Activated CD8-positive, alpha-beta T cell treated with anti-CD3 and anti-CD28 coated beads for 36 hours (primary cell): Measurements from ENCODE around the gene PDE9A. TPM values are rescaled to one million over a fixed set of nuclear protein-coding genes. Genes with fewer than 3 reads are reported as not detected.
A peak's percentile ranks its signal among the peaks of the same experiment; 100 is the strongest.

Experiments used
- ATAC-seq: fragments of 200-7000 bp; cut with Tn5 transposase; one replicate; pipeline ENCODE4 v1.10.0; 2021; ENCODE audit warnings: mild to moderate bottlenecking, moderate library complexity
- CTCF ChIA-PET: fragments of 350-600 bp; sonication (Branson Sonifier 250); formaldehyde crosslinking; loops from one replicate; lab custom pipeline; 2021; ENCODE audit warnings: antibody characterized with exemption; lab: Charles Lee
- POLR2A ChIA-PET: fragments of 350-600 bp; sonication (Branson Sonifier 250); formaldehyde crosslinking; loops from one replicate; lab custom pipeline; 2021; ENCODE audit warnings: antibody characterized with exemption; lab: Charles Lee
- DNase-seq: peaks from one replicate; pipeline ENCODE4 v3.0.0-alpha.2; 2020
- H3K27ac Mint-ChIP-seq: one replicate; pipeline ENCODE4 v1.8.0; 2021; ENCODE audit warnings: mild to moderate bottlenecking, mixed read lengths
- H3K27me3 Mint-ChIP-seq: one replicate; pipeline ENCODE4 v1.8.0; 2021; ENCODE audit warnings: mixed read lengths
- H3K36me3 Mint-ChIP-seq: one replicate; pipeline ENCODE4 v1.8.0; 2021; ENCODE audit warnings: low read depth, mixed read lengths
- H3K4me1 Mint-ChIP-seq: one replicate; pipeline ENCODE4 v1.8.0; 2021; ENCODE audit warnings: low read depth, mixed read lengths
- H3K4me3 Mint-ChIP-seq: one replicate; pipeline ENCODE4 v1.8.0; 2021; ENCODE audit warnings: mild to moderate bottlenecking, moderate library complexity, mixed read lengths
- H3K9me3 Mint-ChIP-seq: one replicate; pipeline ENCODE4 v1.8.0; 2021; ENCODE audit warnings: mixed read lengths
- intact Hi-C: fragments of 100-400 bp; cut with micrococcal nuclease; formaldehyde crosslinking; loops from one replicate; pipeline ENCODE4 v1.10.0; 2022
- total RNA-seq, 2 experiments: library from RNA; stranded (reverse); gene quantifications; one replicate each; pipeline ENCODE4 v1.2.3, GENCODE V29; 2021
- TF ChIP-seq, protein P1 (sequence below): fragments of 200-600 bp; IDR thresholded peaks from one replicate; pipeline ENCODE4 v1.8.0; 2022; ENCODE audit warnings: antibody characterized with exemption, mild to moderate bottlenecking

PDE9A gene
- total RNA-seq, 2 experiments from 2014 or later = 11.1 to 11.5 TPM

DNA sequence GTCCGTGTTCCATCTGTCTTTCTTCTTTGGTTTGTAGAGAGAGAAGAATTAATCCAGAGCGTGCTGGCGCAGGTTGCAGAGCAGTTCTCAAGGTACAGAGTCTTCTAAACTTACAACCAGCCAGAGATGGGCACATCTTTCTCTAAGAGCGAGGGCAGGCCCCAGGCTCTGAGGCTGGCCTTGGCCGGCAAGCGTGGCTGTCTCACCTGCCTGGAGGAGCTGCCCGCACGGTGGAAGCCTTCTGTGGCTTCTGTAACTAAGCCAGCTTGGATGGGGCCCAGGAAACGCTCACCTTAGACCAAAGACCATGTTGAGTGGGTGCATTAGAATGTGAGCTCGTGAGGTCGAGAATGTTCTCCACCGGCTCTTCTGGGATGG, 78.6 kb downstream of the PDE9A start:
- ChIA-PET CTCF (interaction anchor here (1.0 kb wide), 1 partner anchor 10 kb away, joined by 3 read pairs; no protein-coding TSS in a partner anchor), POLR2A (interaction anchor here (1.2 kb wide), 1 partner anchor 9 kb away, joined by 6 read pairs; no protein-coding TSS in a partner anchor)
- intact Hi-C loops = no loop called here
- Mint-ChIP-seq H3K27ac (no peak overlapping the region), H3K36me3 (peaks cover 3% of the 10 kb centered on the region), H3K4me1 (peaks cover 22% of the 10 kb centered on the region), H3K27me3 (no peaks in the 10 kb centered on the region), H3K4me3 (no peak overlapping the region), H3K9me3 (peaks cover 2% of the 10 kb centered on the region)
- TF ChIP-seq, protein P1, sequence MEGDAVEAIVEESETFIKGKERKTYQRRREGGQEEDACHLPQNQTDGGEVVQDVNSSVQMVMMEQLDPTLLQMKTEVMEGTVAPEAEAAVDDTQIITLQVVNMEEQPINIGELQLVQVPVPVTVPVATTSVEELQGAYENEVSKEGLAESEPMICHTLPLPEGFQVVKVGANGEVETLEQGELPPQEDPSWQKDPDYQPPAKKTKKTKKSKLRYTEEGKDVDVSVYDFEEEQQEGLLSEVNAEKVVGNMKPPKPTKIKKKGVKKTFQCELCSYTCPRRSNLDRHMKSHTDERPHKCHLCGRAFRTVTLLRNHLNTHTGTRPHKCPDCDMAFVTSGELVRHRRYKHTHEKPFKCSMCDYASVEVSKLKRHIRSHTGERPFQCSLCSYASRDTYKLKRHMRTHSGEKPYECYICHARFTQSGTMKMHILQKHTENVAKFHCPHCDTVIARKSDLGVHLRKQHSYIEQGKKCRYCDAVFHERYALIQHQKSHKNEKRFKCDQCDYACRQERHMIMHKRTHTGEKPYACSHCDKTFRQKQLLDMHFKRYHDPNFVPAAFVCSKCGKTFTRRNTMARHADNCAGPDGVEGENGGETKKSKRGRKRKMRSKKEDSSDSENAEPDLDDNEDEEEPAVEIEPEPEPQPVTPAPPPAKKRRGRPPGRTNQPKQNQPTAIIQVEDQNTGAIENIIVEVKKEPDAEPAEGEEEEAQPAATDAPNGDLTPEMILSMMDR = no peak
- ATAC-seq = no peak
- no peak for DNase-seq

DNA sequence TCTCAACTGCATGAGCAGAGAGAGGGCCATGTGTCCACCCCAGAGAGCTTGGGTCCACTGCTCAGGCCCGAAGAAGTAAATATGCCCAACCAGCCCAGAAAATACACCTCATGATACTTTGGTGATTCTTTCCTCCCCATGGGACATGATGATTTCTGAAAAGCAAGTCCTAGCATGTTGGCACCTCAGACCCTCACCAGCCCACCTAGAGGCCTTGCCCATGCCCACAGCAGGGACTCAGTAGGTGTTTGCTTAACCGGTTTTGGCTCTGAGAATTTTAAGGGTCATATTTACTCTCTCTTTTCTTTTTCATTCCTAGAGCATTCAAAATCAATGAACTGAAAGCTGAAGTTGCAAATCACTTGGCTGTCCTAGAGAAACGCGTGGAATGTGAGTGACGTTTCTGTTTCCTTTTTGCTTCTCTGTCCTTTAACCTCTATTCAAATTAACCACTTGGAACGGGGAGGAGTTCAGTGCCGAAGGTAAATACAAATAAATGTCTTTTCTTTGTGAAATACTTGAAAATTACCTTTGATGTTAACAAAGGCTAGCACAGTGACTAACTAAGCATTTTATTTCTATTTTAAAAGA, 79.7 kb downstream of the PDE9A start:
- Mint-ChIP-seq H3K4me1 (peaks cover 30% of the 10 kb centered on the region), H3K27me3 (no peaks in the 10 kb centered on the region), H3K9me3 (peaks cover 2% of the 10 kb centered on the region), H3K4me3 (no peak overlapping the region), H3K36me3 (peaks cover 2% of the 10 kb centered on the region), H3K27ac (no peak overlapping the region)
- DNase-seq = no peak
- ChIA-PET CTCF (no interaction called here), POLR2A (interaction anchor here (2.1 kb wide), 1 partner anchor 14 kb away, joined by 6 read pairs; no protein-coding TSS in a partner anchor)
- TF ChIP-seq, protein P1 = no peak
- intact Hi-C loops = no loop called here
- ATAC-seq = no peak

DNA sequence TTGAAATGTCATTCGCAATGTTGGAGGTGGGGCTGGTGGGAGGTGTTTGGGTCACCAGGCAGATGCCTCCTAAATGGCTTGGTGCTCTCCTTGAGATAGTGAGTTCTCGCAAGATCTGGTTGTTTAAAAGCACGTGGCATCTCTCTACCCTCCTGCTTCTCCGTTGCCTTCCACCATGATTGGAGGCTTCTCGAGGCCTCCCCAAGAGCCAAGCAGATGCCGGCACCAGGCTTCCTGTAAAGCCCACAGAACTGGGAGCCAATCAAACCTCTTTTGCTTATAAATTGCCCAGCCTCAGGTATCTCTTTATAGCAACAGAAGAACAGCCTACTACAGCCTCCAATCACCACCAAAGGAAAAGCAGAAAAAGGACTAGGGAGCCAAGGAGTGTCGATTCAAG, 80.5 kb downstream of the PDE9A start:
- no peaks in the 10 kb centered on the region for H3K27me3 Mint-ChIP-seq
- no peak for DNase-seq
- CTCF ChIA-PET = no interaction called here
- intact Hi-C loops = no loop called here
- TF ChIP-seq, protein P1 = no peak
- peaks cover 35% of the 10 kb centered on the region for H3K4me1 Mint-ChIP-seq
- peaks cover 2% of the 10 kb centered on the region for H3K9me3 Mint-ChIP-seq
- H3K4me3 Mint-ChIP-seq = no peak overlapping the region
- peaks cover 2% of the 10 kb centered on the region for H3K36me3 Mint-ChIP-seq
- H3K27ac Mint-ChIP-seq = no peak overlapping the region
- no peak for ATAC-seq
- POLR2A ChIA-PET = interaction anchor here (2.1 kb wide), 1 partner anchor 13 kb away, joined by 6 read pairs; no protein-coding TSS in a partner anchor

DNA sequence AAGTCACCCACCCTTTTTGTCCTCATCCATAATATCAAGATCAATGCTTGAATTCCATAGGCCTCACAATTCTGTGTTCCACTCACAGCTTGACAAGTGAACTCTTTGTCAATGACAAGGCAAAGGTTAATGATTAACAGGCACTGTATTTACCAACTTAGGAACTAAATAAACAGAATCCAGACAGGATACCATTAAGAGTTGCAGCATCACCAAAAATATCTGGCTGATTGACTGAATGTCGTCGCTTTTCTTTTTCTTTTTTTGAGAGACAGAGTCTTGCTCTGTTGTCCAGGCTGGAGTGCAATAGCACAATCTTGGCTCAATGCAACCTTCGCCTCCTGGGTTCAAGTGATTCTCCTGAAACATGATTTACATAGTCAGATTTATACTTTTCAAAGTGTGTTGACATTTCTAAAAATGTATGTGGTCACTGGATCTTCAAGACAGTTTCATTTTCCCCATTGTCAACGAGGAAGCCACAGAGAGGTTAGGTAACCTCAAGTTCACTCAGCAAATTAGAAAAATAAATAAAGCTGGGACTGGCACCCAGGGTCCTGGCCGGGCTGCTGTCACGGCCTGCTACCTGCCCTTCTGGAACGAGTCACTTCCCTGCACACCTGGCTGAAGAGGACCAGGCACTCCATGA, 81.0 kb downstream of the PDE9A start:
- H3K9me3 Mint-ChIP-seq = no peaks in the 10 kb centered on the region
- ChIA-PET POLR2A (interaction anchor here (0.6 to 2.1 kb wide), 2 partner anchors 13 to 58 kb away, joined by 3 to 6 read pairs; no protein-coding TSS in a partner anchor), CTCF (no interaction called here)
- H3K4me3 Mint-ChIP-seq = no peak overlapping the region
- TF ChIP-seq, protein P1 = no peak
- DNase-seq (peak; percentile 10), ATAC-seq (peak; percentile 37)
- H3K4me1 Mint-ChIP-seq = peaks cover 35% of the 10 kb centered on the region
- H3K27me3 Mint-ChIP-seq = no peaks in the 10 kb centered on the region
- intact Hi-C loops = no loop called here
- peaks cover 2% of the 10 kb centered on the region for H3K36me3 Mint-ChIP-seq
- peak overlapping the region; percentile 75 for H3K27ac Mint-ChIP-seq

DNA sequence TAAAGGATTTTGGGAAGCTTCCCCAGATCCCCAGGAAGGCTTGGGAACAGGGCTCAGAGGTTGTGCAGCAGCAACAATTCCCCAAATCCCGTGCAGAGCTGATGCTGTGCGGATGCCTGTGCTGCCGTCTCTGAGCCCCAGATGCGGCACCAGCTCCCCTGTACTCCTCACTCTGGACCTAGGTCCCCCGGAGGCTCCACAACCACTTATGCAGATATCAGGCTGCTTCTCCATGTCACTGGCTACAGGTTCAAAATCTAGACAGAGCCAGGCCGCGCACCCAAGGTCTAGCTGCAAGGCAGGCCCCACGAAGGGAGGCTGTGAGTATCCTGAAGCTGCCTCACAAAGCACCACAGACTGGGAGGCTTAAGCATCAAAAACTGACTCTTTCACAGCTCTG, 81.6 kb downstream of the PDE9A start:
- ChIA-PET CTCF (no interaction called here), POLR2A (interaction anchor here (0.6 to 2.1 kb wide), 3 partner anchors 12 to 148 kb away, joined by 3 to 6 read pairs (median 3); no protein-coding TSS in a partner anchor)
- TF ChIP-seq, protein P1 = no peak
- Mint-ChIP-seq H3K36me3 (peaks cover 2% of the 10 kb centered on the region), H3K4me1 (peaks cover 35% of the 10 kb centered on the region), H3K27ac (no peak overlapping the region), H3K27me3 (no peaks in the 10 kb centered on the region), H3K4me3 (no peak overlapping the region), H3K9me3 (no peaks in the 10 kb centered on the region)
- ATAC-seq (no peak), DNase-seq (no peak)
- intact Hi-C loops = no loop called here
